Keratinocyte (primary cell): Measurements from ENCODE around the gene IFI35. TPM values are rescaled to one million over a fixed set of nuclear protein-coding genes. Genes with fewer than 3 reads are reported as not detected.

Source experiments
- DNase-seq: peaks from one replicate; pipeline ENCODE4 v3.0.0-alpha.2; 2011; ENCODE audit warnings: low read depth, missing footprints, low spot score
- FAIRE-seq: peaks from 2 replicates; lab custom pipeline; 2011; peaks lifted over from hg19 to GRCh38; lab: Jason Lieb, UNC
- H2AFZ ChIP-seq: 2 replicates; pipeline ENCODE4 v1.6.0; 2012; ENCODE audit warnings: low read length, control low read depth, inconsistent platforms; ENCODE audit not compliant: control insufficient read depth
- H3K27ac ChIP-seq: 2 replicates; pipeline ENCODE4 v1.5.1; 2011; ENCODE audit warnings: low read length; ENCODE audit not compliant: control insufficient read depth, insufficient read depth
- H3K27me3 ChIP-seq: 3 replicates; pipeline ENCODE4 v1.6.0; 2011; ENCODE audit warnings: low read length; ENCODE audit not compliant: control insufficient read depth, insufficient read depth; ENCODE audit errors: extremely low read depth
- H3K36me3 ChIP-seq, 2 experiments: 2 replicates in 1 of 2; 3 replicates in 1 of 2; pipeline ENCODE4 v1.5.1; 2011; ENCODE audit warnings: low read length in 2 of 2, mild to moderate bottlenecking in 1 of 2; ENCODE audit not compliant: control insufficient read depth in 2 of 2, insufficient read depth in 2 of 2; ENCODE audit errors: extremely low read depth in 1 of 2
- H3K4me1 ChIP-seq: 3 replicates; pipeline ENCODE4 v1.5.1; 2011; ENCODE audit warnings: low read length; ENCODE audit not compliant: control insufficient read depth, insufficient read depth; ENCODE audit errors: extremely low read depth
- H3K4me2 ChIP-seq: 3 replicates; pipeline ENCODE4 v1.6.0; 2011; ENCODE audit warnings: low read depth, low read length; ENCODE audit not compliant: control insufficient read depth, insufficient read depth; ENCODE audit errors: extremely low read depth
- H3K4me3 ChIP-seq, 3 experiments: fragments of 200-600 bp in 1 of 3; sonication (generic) in 1 of 3; 2 replicates in 2 of 3; 3 replicates in 1 of 3; pipeline ENCODE4 v1.5.1; 2011 to 2016; ENCODE audit warnings: low read length in 3 of 3, mild to moderate bottlenecking in 3 of 3, control low read depth in 2 of 3, inconsistent platforms in 1 of 3, low read depth in 1 of 3, mixed read lengths in 1 of 3, mixed run types in 1 of 3, moderate library complexity in 1 of 3; ENCODE audit not compliant: control insufficient read depth in 2 of 3, insufficient read depth in 2 of 3; ENCODE audit errors: extremely low read depth in 1 of 3
- H3K79me2 ChIP-seq: 2 replicates; pipeline ENCODE4 v1.6.0; 2012; ENCODE audit warnings: low read length; ENCODE audit not compliant: control insufficient read depth, insufficient read depth
- H3K9ac ChIP-seq: 3 replicates; pipeline ENCODE4 v1.6.0; 2011; ENCODE audit warnings: low read length; ENCODE audit not compliant: control insufficient read depth, insufficient read depth; ENCODE audit errors: extremely low read depth
- H3K9me1 ChIP-seq: 3 replicates; pipeline ENCODE4 v1.6.0; 2011; ENCODE audit warnings: low read length; ENCODE audit not compliant: control insufficient read depth, insufficient read depth; ENCODE audit errors: extremely low read depth
- H3K9me3 ChIP-seq: 2 replicates; pipeline ENCODE4 v1.5.1; 2012; ENCODE audit warnings: low read depth, low read length; ENCODE audit not compliant: control insufficient read depth
- H4K20me1 ChIP-seq: 3 replicates; pipeline ENCODE4 v1.6.0; 2011; ENCODE audit warnings: low read length; ENCODE audit not compliant: control insufficient read depth, insufficient read depth; ENCODE audit errors: extremely low read depth
- EZH2 ChIP-seq: IDR thresholded peaks from one replicate; pipeline ENCODE4 v1.6.1; 2012; ENCODE audit warnings: inconsistent platforms, mild to moderate bottlenecking, low read length, moderate library complexity
- dilution Hi-C: fragments of 300-500 bp; cut with MboI; formaldehyde crosslinking; loops from one replicate; pipeline ENCODE4 v1.7.0; 2020; ENCODE audit warnings: low sequenced_read_pairs; ENCODE audit not compliant: extremely low pct_ligation_motif_present
- polyA plus RNA-seq, 5 experiments: library from polyadenylated mRNA; depleted of rRNA in 3 of 5; stranded (reverse) in 3 of 5; stranded (forward) in 1 of 5; unstranded in 1 of 5; fragments of >200 nt; gene quantifications; 1 replicate in 1 of 5; 2 replicates in 3 of 5; 3 replicates in 1 of 5; pipeline versions ENCODE4 v1.2.1 to v1.2.3, GENCODE V29; 2011 to 2012; ENCODE audit warnings: missing spikeins in 2 of 5, low read depth in 1 of 5, low replicate concordance in 1 of 5
- TF ChIP-seq, protein P1 (sequence below), 3 experiments: IDR thresholded peaks in 1 of 3; conservative IDR thresholded peaks in 1 of 3; optimal IDR thresholded peaks in 1 of 3; 2 replicates in 2 of 3; 3 replicates in 1 of 3; pipeline versions ENCODE3 to v1.5.1; 2011; ENCODE audit warnings: low read length in 3 of 3, mild to moderate bottlenecking in 3 of 3, moderate library complexity in 2 of 3, control low read depth in 1 of 3, inconsistent platforms in 1 of 3; ENCODE audit not compliant: insufficient read depth in 2 of 3; ENCODE audit errors: extremely low read depth in 1 of 3

IFI35 gene
- polyA plus RNA-seq, 1 donor (not counting 4 experiments of a cell fraction or from before 2014, with no cell fraction given), result 27.6 TPM

DNA sequence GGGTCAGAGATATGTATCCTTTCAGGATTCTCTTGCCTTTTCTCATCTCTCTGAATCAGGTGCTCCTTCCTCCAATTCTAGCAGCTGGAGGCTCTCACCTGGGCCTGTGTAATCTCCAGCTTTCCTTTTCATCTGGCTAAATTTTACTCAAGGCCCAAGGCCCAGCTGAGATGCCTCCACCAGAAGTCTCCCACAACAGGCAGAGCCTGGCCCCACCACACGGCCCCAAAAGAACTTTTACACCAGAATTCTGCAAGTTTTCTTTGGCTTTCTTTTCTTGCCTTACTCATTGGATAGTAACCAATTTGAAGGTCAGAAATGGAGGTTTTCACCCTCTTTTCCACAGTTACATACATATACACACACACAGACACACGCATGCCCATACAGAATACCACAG lies 33.1 kb downstream of the IFI35 start:
- H3K27me3 ChIP-seq, result no peaks in the 10 kb centered on the region
- no peaks in the 10 kb centered on the region for H4K20me1 ChIP-seq
- DNase-seq, result no peak
- no peaks in the 10 kb centered on the region for H3K4me1 ChIP-seq
- no peak overlapping the region for H2AFZ ChIP-seq
- H3K79me2 ChIP-seq, result no peaks in the 10 kb centered on the region
- no peak for TF ChIP-seq EZH2
- TF ChIP-seq, protein P1, sequence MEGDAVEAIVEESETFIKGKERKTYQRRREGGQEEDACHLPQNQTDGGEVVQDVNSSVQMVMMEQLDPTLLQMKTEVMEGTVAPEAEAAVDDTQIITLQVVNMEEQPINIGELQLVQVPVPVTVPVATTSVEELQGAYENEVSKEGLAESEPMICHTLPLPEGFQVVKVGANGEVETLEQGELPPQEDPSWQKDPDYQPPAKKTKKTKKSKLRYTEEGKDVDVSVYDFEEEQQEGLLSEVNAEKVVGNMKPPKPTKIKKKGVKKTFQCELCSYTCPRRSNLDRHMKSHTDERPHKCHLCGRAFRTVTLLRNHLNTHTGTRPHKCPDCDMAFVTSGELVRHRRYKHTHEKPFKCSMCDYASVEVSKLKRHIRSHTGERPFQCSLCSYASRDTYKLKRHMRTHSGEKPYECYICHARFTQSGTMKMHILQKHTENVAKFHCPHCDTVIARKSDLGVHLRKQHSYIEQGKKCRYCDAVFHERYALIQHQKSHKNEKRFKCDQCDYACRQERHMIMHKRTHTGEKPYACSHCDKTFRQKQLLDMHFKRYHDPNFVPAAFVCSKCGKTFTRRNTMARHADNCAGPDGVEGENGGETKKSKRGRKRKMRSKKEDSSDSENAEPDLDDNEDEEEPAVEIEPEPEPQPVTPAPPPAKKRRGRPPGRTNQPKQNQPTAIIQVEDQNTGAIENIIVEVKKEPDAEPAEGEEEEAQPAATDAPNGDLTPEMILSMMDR (optimal IDR thresholded peaks at IDR 0.05 in 1 of 3, IDR thresholded peaks at IDR 0.05 in 1 of 3, conservative IDR thresholded peaks at IDR 0.05 in 1 of 3; ENCODE audit: extremely low read depth in 1 of 3, insufficient read depth in 2 of 3, low read length in 3 of 3), result no peak
- H3K9me1 ChIP-seq, result no peaks in the 10 kb centered on the region
- FAIRE-seq, result no peak
- H3K9me3 ChIP-seq, result no peaks in the 10 kb centered on the region
- H3K27ac ChIP-seq, result no peak overlapping the region
- no peak overlapping the region for H3K4me2 ChIP-seq
- no peak overlapping the region for H3K9ac ChIP-seq
- dilution Hi-C loops, result no loop called here
- H3K36me3 ChIP-seq, result peaks cover 0 to 6% of the 10 kb centered on the region in 2 experiments
- no peak overlapping the region for H3K4me3 ChIP-seq

- Histone ChIP-seq H3K4me2 (no peak overlapping the region), H3K27ac (no peak overlapping the region), H3K9ac (no peak overlapping the region), H3K9me3 (no peaks in the 10 kb centered on the region), H3K27me3 (no peaks in the 10 kb centered on the region), H3K9me1 (no peaks in the 10 kb centered on the region), H2AFZ (no peak overlapping the region), H3K79me2 (no peaks in the 10 kb centered on the region), H3K4me1 (no peaks in the 10 kb centered on the region), H3K36me3 (peaks cover 0 to 6% of the 10 kb centered on the region in 2 experiments), H3K4me3 (no peak overlapping the region), H4K20me1 (no peaks in the 10 kb centered on the region)
- TF ChIP-seq, protein P1 (optimal IDR thresholded peaks at IDR 0.05 in 1 of 3, IDR thresholded peaks at IDR 0.05 in 1 of 3, conservative IDR thresholded peaks at IDR 0.05 in 1 of 3; ENCODE audit: extremely low read depth in 1 of 3, insufficient read depth in 2 of 3, low read length in 3 of 3), result no peak
- no peak for TF ChIP-seq EZH2
- FAIRE-seq (no peak), DNase-seq (no peak)
- dilution Hi-C loops, result no loop called here
Measured at GRCh38 chr17:43040655-43041054, 34.1 kb downstream of the IFI35 start.
